Stimulated activated naive CD8-positive, alpha-beta T cell treated with anti-CD3 and anti-CD28 coated beads, Interleukin-15, Interleukin-2, amounts not matched to agents 100 ng/mL and 50 ng/mL, for 24 hours (primary cell): ENCODE data around the gene EPHX1.
"Not testable (repeated sequence)": the region's sequence is repeated elsewhere in the genome, so short reads cannot be mapped to it uniquely, and the experiment has no call there.

ENCODE experiments used
- H3K27ac Mint-ChIP-seq: one replicate; pipeline ENCODE4 v1.8.0; 2021; ENCODE audit warnings: mild to moderate bottlenecking, mixed read lengths
- H3K27me3 Mint-ChIP-seq: one replicate; pipeline ENCODE4 v1.8.0; 2021; ENCODE audit warnings: mixed read lengths
- H3K36me3 Mint-ChIP-seq: one replicate; pipeline ENCODE4 v1.8.0; 2021; ENCODE audit warnings: low read depth, mixed read lengths
- H3K4me1 Mint-ChIP-seq: one replicate; pipeline ENCODE4 v1.8.0; 2021; ENCODE audit warnings: low read depth, mixed read lengths
- H3K4me3 Mint-ChIP-seq: one replicate; pipeline ENCODE4 v1.8.0; 2021; ENCODE audit warnings: mild to moderate bottlenecking, mixed read lengths
- H3K9me3 Mint-ChIP-seq: one replicate; pipeline ENCODE4 v1.8.0; 2021; ENCODE audit warnings: mixed read lengths

The EPHX1 gene

DNA sequence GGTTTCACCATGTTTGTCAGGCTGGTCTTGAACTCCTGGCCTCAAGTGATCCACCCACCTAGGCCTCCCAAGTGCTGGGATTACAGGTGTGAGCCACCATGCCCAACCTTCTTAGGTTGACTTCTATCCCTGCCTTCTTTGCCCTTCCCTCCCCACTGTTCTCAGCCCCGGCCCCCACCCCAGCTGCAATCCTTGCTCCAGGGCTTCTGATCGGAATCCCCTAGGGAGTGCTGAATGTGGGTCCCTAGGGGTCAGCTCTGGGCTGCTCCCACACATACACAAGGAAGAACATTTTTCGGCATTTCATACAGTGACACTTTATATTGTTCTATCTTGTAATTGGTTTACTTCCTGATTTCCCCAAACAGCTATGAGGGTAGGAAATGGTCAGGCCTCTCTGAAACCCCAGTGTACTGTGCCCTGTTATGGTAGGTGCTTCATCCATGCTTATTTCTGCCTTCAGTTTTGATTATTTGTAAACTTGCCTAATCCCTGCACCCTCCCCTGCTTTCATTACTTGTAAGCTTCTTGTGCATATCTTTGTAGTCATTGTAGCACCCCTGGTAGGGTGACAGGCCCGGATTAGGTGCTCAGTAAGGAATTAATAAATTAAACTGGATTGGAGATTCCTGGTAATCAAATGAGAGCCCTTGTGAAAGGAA is 38.1 kb upstream of the EPHX1 start:
- Mint-ChIP-seq H3K9me3 (peaks cover 3% of the 10 kb centered on the region), H3K36me3 (peaks cover 3% of the 10 kb centered on the region), H3K4me3 (no peak overlapping the region), H3K27me3 (no peaks in the 10 kb centered on the region), H3K27ac (no peak overlapping the region), H3K4me1 (peaks cover 4% of the 10 kb centered on the region)

DNA sequence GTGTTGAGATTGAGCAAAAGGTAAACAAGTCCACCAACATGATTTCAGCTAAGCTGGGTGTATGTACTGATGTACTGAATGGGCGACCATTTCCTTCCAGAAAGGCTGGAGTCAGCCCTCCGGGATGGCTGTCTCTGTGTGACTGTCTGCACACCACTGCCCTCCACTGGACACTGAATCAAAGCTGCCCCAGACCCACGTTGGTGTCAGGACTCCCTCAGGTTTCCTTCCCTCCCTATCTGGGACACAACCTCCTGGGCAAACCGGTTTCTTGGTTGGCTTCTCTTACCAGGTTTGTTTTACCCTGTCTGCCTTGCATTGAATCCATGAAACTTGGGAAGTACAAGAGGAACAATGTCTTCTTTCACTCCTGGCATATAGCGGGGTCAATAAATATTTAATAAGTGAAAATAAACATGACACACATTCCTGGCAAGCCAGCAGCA is 37.6 kb upstream of the EPHX1 start:
- Mint-ChIP-seq H3K4me3 (no peak overlapping the region), H3K9me3 (peaks cover 3% of the 10 kb centered on the region), H3K36me3 (peaks cover 3% of the 10 kb centered on the region), H3K27me3 (no peaks in the 10 kb centered on the region), H3K4me1 (peaks cover 4% of the 10 kb centered on the region), H3K27ac (no peak overlapping the region)

DNA sequence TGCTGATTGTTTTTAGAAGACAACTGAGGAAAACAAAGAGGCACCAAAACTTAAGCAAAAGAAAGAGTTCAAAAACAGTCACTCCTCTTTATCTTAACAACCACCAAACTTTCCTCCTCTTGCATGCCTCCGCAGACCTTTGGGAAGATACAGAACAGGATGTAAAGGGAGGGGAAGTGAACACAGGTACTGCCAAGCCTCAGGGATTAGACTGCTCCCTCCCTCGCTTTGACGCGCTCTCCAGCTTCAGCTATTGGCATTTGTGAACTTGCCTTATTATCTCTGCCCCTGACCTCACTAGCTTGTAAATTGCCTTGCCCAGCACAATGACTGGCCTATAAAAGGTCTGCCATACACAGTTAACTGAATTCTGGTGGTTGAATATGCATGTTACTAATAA is 37.1 kb upstream of the EPHX1 start:
- Mint-ChIP-seq H3K27ac (no peak overlapping the region), H3K36me3 (peaks cover 3% of the 10 kb centered on the region), H3K27me3 (no peaks in the 10 kb centered on the region), H3K4me3 (no peak overlapping the region), H3K4me1 (peaks cover 4% of the 10 kb centered on the region), H3K9me3 (peaks cover 3% of the 10 kb centered on the region)

DNA sequence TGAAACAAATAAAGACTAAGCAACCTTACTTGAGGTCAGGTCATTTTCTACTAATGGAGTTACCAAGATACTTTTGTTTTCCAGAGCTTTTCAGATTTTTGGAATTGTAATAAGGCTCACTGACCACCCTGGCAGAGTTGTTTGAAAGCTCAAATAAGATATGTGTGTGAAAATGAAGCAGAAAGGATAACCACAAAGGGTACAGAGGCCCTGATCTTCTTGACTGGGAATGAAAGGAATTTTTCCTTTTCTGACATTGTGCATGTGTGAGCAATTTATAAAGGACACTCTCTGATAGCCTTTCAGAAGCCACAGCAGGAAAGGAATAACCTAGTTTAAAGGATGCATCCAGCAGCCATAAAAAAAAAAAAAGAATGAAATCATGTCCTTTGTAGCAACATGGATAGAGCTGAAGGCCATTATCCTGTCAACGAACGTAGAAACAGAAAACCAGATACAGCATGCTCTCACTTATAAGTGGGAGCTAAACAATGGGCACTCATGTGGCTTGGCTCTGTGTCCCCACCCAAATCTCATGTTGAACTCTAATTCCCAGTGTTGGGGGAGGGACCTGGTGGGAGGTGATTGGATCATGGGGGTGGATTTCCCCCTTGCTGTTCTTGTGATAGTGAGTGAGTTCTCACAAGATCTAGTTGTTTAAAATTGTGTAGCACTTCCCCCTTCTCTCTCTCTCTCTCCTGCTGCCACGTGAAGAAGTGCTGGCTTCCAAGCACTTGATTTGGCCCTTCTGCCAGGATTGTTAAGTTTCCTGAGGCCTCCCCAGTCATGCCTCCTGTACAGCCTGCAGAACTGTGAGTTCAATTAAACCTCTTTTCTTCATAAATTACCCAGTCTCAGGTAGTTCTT is 35.4 kb upstream of the EPHX1 start:
- H3K4me1 Mint-ChIP-seq, result peaks cover 11% of the 10 kb centered on the region
- H3K27me3 Mint-ChIP-seq, result no peaks in the 10 kb centered on the region

DNA sequence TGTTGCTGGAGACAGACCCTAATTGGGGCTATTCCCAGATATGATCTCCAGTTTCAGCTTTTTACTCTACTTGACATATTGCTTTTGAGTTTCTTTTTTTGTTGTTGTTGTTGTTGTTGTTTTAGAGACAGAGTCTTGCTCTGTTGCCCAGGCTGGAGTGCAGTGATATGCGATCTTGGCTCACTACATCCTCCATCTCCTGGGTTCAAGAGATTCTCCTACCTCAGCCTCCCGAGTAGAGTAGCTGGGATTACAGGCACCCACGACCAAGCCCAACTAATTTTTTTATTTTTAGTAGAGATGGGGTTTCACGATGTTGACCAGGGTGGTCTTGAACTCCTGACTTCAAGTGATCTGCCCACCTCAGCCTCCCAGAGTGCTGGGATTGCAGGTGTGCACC is 33.6 kb upstream of the EPHX1 start:
- Mint-ChIP-seq H3K9me3 (peaks cover 3% of the 10 kb centered on the region), H3K36me3 (peaks cover 19% of the 10 kb centered on the region), H3K27me3 (no peaks in the 10 kb centered on the region), H3K27ac (no peak overlapping the region), H3K4me1 (peaks cover 27% of the 10 kb centered on the region), H3K4me3 (no peak overlapping the region)

More for the DNA sequence above, 35.4 kb upstream of the EPHX1 start:
- Mint-ChIP-seq H3K9me3 (peaks cover 3% of the 10 kb centered on the region), H3K4me3 (no peak overlapping the region), H3K27ac (no peak overlapping the region), H3K36me3 (peaks cover 6% of the 10 kb centered on the region)

DNA sequence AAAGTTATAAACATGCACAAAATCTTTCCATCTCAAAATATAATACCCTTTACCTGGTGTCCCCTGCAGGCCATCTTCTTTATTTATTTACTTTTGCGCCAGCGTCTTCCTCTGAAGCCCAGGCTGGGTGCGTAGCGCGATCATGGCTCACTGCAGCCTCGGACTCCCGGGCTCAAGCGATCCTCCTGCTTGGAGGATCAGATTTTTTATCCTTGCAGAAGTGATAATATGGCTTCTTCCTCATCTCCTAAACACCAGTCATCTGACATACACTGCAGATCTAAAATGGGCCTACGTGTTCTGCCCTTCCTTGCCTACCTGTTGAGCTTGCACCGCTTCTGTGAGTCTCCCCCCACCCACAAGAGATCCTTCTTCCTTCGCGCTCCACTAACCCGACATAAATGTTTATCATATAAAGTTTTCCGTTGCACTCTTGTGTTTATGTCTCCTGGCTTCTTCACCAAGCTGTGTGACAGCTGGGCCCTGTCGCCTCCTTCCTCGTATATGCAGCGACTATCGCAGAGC is 32.8 kb upstream of the EPHX1 start:
- Mint-ChIP-seq H3K27ac (no peak overlapping the region), H3K9me3 (peaks cover 3% of the 10 kb centered on the region), H3K36me3 (peaks cover 19% of the 10 kb centered on the region), H3K27me3 (no peaks in the 10 kb centered on the region), H3K4me3 (no peak overlapping the region), H3K4me1 (peaks cover 35% of the 10 kb centered on the region)

DNA sequence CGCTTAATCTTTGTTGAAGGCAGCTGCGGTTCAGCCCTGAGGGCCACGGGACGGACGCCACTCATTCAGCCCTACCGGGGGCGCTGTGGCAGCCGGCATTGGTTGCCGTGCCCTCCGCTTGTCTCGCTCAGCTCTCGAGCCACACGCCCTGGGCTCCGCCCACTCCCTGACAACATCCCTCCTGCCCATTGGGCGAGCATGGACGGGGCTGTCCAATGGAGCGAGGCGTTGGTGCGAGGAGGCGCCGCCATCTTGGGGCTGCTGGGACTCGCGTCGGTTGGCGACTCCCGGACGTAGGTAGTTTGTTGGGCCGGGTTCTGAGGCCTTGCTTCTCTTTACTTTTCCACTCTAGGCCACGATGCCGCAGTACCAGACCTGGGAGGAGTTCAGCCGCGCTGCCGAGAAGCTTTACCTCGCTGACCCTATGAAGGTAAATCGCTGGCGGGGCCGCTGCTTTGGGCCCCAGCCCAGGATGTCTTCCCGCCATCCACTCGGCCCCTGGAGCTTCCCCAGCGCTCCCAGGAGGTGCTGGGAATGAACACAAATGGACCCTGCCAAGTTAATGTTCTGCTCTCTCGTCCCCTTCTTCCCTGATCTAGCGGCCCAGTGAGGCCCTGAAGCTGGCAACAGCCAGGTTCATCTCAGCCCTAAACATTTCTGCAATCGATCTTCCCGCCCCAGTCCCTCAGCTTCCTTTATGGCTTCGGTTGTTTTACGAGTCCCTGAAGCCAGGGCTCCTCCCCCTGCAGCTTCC is 32.2 kb upstream of the EPHX1 start, which contains the start of gene SRP9:
Gene SRP9, plus strand, starts transcription at position 244 of the 754 bp plus-strand sequence. Its CDS starts 115 bp downstream, at position 359.
- peaks cover 41% of the 10 kb centered on the region for H3K4me1 Mint-ChIP-seq
- H3K27ac Mint-ChIP-seq, result no peak within 1 kb of the TSS
- H3K4me3 Mint-ChIP-seq, result no peak within 1 kb of the TSS
- H3K9me3 Mint-ChIP-seq, result peaks cover 3% of the 10 kb centered on the region
- peaks cover 26% of the 10 kb centered on the region for H3K36me3 Mint-ChIP-seq
- no peaks in the 10 kb centered on the region for H3K27me3 Mint-ChIP-seq

DNA sequence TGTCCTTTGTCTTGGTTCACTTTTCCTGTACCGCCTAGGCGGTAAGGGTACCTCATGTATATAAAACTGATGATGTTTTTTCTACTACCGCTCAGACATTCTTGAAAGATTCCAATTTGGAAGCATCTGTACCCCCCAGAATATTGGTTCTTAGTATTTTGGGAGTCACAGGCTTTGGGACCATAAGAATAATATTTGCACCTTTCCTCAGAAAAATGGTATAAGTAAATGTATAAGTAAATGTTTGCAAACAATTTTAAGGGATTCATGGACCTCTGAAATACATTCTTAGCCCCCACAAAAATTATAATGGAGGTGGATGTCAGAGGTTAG is 31.6 kb upstream of the EPHX1 start:
- Mint-ChIP-seq H3K27ac (no peak overlapping the region), H3K36me3 (peaks cover 31% of the 10 kb centered on the region), H3K4me1 (peaks cover 47% of the 10 kb centered on the region), H3K4me3 (no peak overlapping the region), H3K27me3 (no peaks in the 10 kb centered on the region), H3K9me3 (peaks cover 3% of the 10 kb centered on the region)

DNA sequence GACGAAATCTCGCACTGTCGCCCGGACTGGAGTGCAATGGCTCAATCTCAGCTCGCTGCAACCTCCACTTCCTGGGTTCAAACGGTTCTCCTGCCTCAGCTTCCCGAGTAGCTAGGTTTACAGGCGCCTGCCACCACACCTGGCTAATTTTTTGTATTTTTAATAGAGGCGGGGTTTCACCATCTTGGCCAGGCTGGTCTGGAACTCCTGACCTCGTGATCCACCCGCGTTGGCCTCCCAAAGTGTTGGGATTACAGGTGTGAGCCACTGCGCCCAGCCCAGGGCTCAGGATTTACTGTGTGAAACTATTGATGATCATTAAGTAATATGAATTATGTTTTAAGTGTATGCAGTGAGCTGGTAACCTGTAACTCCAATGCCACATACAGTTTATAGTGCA is 30.8 kb upstream of the EPHX1 start:
- Mint-ChIP-seq H3K36me3 (peaks cover 39% of the 10 kb centered on the region), H3K4me1 (peaks cover 54% of the 10 kb centered on the region)
- H3K27ac Mint-ChIP-seq, H3K27me3 Mint-ChIP-seq, H3K9me3 Mint-ChIP-seq, H3K4me3 Mint-ChIP-seq: not testable (repeated sequence)

DNA sequence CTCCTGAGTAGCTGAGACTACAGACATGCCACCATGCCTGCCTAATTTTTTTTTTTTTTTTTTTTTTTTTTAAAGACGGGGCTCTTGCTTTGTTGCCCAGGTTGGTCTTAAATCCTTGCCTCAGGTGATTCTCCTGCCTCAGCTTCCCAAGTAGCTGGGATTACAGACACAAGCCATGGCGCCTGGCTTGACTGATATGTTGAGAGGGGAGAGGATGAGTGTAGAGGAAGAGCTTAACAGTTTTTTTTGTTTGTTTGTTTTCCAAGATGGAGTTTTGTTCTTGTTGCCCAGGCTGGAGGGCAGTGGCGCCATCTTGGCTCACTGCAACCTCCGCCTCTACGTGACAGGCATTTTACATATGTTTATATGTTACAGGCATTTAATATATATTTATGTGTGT is 29.8 kb upstream of the EPHX1 start:
- Mint-ChIP-seq H3K9me3 (no peaks in the 10 kb centered on the region), H3K27ac (peak overlapping the region; percentile 33), H3K4me1 (peaks cover 50% of the 10 kb centered on the region), H3K36me3 (peaks cover 41% of the 10 kb centered on the region), H3K27me3 (no peaks in the 10 kb centered on the region), H3K4me3 (no peak overlapping the region)

DNA sequence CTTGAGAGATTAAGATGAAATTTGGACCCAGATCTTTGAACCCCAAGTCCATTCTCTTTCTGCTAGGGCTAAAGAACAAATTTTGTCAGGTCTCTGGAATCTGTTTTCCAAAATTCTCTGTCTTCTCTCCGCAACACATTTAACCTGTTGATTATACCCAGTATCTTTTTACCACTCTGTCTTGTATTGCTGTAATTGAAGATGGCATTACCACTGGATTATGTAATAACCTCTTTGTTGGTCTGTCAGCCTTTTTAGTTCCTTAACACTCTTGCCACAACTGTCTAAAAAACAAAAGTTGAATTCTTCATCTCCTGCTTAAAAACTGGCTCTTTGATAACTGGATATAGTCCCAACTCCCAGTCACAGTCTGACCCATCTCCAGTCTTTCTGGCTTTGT is 29.3 kb upstream of the EPHX1 start:
- H3K27me3 Mint-ChIP-seq, result no peaks in the 10 kb centered on the region
- peaks cover 41% of the 10 kb centered on the region for H3K36me3 Mint-ChIP-seq
- peak overlapping the region; percentile 7 for H3K27ac Mint-ChIP-seq
- peaks cover 50% of the 10 kb centered on the region for H3K4me1 Mint-ChIP-seq
- H3K9me3 Mint-ChIP-seq, result no peaks in the 10 kb centered on the region
- peak overlapping the region; percentile 32 for H3K4me3 Mint-ChIP-seq

DNA sequence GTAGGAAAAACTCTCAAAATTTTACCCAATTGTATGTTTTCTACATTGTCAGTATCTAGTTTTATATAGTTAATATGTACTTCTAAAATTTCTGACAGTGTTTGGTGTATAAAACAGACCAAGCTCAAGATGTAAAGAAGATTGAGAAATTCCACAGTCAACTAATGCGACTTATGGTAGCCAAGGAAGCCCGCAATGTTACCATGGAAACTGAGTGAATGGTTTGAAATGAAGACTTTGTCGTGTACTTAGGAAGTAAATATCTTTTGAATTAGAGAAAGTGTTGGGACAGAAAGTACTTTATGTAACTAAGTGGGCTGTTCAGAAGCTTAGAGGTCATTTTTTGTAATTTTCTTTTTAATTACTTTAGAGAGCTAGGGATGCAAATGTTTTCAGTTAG is 20.8 kb upstream of the EPHX1 start:
- peaks cover 27% of the 10 kb centered on the region for H3K4me1 Mint-ChIP-seq
- H3K36me3 Mint-ChIP-seq, result peaks cover 71% of the 10 kb centered on the region

DNA sequence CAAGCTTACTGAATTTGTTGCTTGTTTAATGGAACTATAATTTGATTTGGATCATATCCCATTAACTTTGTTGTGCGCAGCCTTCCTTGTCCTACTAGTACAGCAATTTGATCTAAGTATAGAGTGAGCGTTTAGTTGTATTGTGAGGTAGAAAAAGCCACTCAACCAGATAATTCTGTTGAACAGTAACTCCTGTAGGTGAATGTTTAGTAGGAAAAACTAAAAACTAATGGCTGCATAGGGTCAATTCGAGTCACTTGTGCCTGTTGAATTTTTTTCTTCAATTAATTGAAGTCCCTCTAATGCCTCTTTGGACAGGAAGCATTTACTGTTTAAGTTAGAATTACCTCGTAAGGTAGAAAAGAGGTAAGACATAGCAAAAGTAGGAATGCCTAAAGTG is 15.0 kb upstream of the EPHX1 start:
- no peak overlapping the region for H3K27ac Mint-ChIP-seq
- peaks cover 3% of the 10 kb centered on the region for H3K9me3 Mint-ChIP-seq
- no peak overlapping the region for H3K4me3 Mint-ChIP-seq
- H3K27me3 Mint-ChIP-seq, result no peaks in the 10 kb centered on the region
- peaks cover 53% of the 10 kb centered on the region for H3K36me3 Mint-ChIP-seq
- peaks cover 3% of the 10 kb centered on the region for H3K4me1 Mint-ChIP-seq

More for the DNA sequence above, 20.8 kb upstream of the EPHX1 start:
- H3K27me3 Mint-ChIP-seq, H3K4me3 Mint-ChIP-seq, H3K9me3 Mint-ChIP-seq, H3K27ac Mint-ChIP-seq: not testable (repeated sequence)

DNA sequence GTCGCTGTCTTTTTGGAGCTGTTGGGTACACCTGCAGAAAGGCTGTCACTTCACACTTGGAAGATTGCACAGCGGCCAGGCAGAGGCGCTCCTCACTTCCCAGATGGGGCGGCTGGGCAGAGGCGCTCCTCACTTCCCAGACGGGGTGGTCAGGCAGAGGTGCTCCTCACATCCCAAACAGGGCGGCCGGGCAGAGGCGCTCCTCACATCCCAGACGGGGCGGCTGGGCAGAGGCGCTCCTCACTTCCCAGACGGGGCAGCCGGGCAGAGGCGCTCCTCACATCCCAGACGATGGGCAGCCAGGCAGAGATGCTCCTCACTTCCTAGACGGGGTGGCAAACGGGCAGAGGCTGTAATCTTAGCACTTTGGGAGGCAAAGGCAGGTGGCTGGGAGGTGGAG is 13.8 kb upstream of the EPHX1 start:
- H3K9me3 Mint-ChIP-seq, H3K4me1 Mint-ChIP-seq, H3K4me3 Mint-ChIP-seq: not testable (repeated sequence)

DNA sequence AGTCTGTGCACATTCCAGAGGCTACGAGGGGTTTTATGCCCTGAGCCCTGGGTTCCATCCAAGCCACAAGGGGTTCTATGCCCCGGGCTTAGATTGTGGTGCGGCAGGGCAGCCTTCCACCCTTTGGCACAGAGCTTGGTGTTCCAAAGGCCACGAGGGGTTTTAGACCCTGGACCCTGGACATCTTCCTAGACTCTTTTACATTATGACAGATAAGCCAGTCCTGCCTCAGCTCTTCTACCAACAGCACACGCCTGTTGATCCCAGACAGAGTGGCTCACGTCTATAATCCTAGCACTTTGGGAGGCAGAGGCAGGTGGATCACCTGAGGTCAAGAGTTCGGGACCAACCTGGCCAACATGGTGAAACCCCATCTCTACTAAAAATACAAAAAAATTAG is 8.8 kb upstream of the EPHX1 start:
- not testable (repeated sequence) for H3K36me3 Mint-ChIP-seq, H3K27ac Mint-ChIP-seq, H3K9me3 Mint-ChIP-seq, H3K4me1 Mint-ChIP-seq, H3K27me3 Mint-ChIP-seq, H3K4me3 Mint-ChIP-seq

More for the DNA sequence above, 13.8 kb upstream of the EPHX1 start:
- not testable (repeated sequence) for H3K27ac Mint-ChIP-seq, H3K27me3 Mint-ChIP-seq
- H3K36me3 Mint-ChIP-seq, result peaks cover 42% of the 10 kb centered on the region
